Skeletal muscle tissue (tissue), 4 donors: Measurements from ENCODE around the gene DGCR2. TPM values are rescaled to one million over a fixed set of nuclear protein-coding genes. Genes with fewer than 3 reads are reported as not detected.

Source experiments
- H3K27ac ChIP-seq: one replicate; pipeline ENCODE4 v1.7.0; 2013; ENCODE audit warnings: mild to moderate bottlenecking, low read depth, low read length, inconsistent platforms
- H3K27me3 ChIP-seq, 3 donors: one replicate each; pipeline ENCODE4 v1.7.0; 2013; ENCODE audit warnings: low read length in 3 of 3; ENCODE audit not compliant: control insufficient read depth in 3 of 3, insufficient read depth in 3 of 3
- H3K36me3 ChIP-seq, 3 donors: one replicate each; pipeline ENCODE4 v1.7.0; 2013; ENCODE audit warnings: low read length in 3 of 3; ENCODE audit not compliant: control insufficient read depth in 3 of 3, insufficient read depth in 3 of 3
- H3K4me1 ChIP-seq, 3 donors: one replicate each; pipeline ENCODE4 v1.7.0; 2013; ENCODE audit warnings: low read length in 3 of 3, mild to moderate bottlenecking in 3 of 3; ENCODE audit not compliant: control insufficient read depth in 3 of 3, insufficient read depth in 3 of 3
- H3K4me3 ChIP-seq, 3 donors: one replicate each; pipeline ENCODE4 v1.7.0; 2013; ENCODE audit warnings: low read length in 3 of 3
- H3K9ac ChIP-seq, 3 donors: one replicate each; pipeline ENCODE4 v1.7.0; 2013; ENCODE audit warnings: low read length in 3 of 3, mild to moderate bottlenecking in 3 of 3, moderate library complexity in 2 of 3, low read depth in 1 of 3
- H3K9me3 ChIP-seq, 3 donors: one replicate each; pipeline ENCODE4 v1.7.0; 2013; ENCODE audit warnings: low read length in 3 of 3; ENCODE audit not compliant: control insufficient read depth in 3 of 3
- total RNA-seq: library from RNA; depleted of rRNA; stranded (reverse); fragments of >200 nt; gene quantifications from one replicate; pipeline ENCODE4 v1.2.3, GENCODE V29; 2014
- donor health status: Osteomylitis.

Gene DGCR2
- total RNA-seq, 1 donor from 2014 or later, result 41.8 TPM

DNA sequence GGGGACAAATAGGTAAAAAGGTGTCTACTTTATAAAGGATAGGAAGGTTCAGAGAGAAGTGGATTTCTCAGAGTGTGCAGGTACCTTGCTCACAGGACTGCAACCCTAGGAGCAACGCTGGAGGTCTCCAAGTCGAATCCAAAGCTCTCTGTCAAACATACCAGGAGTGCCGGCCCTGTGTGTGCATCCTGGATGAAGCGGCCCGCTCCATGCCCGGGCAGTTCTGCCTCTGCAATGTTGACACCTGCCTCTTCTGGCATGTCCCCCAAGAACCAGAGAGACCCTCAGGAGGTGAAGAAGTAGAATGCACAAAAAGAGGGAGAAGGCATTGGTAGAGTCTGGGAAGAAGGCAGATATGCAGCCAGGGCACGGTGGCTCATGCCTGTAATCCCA lies 5.8 kb upstream of the DGCR2 start:
- H3K9me3 ChIP-seq, result no peaks in the 10 kb centered on the region
- H3K36me3 ChIP-seq, result peaks cover 6 to 14% (median 11%) of the 10 kb centered on the region in 3 donors
- no peak overlapping the region for H3K27ac ChIP-seq
- H3K4me3 ChIP-seq, result no peak overlapping the region
- no peaks in the 10 kb centered on the region for H3K27me3 ChIP-seq
- H3K4me1 ChIP-seq, result peaks cover under 1 to 2% (median under 1%) of the 10 kb centered on the region in 3 donors
- no peak overlapping the region for H3K9ac ChIP-seq

DNA sequence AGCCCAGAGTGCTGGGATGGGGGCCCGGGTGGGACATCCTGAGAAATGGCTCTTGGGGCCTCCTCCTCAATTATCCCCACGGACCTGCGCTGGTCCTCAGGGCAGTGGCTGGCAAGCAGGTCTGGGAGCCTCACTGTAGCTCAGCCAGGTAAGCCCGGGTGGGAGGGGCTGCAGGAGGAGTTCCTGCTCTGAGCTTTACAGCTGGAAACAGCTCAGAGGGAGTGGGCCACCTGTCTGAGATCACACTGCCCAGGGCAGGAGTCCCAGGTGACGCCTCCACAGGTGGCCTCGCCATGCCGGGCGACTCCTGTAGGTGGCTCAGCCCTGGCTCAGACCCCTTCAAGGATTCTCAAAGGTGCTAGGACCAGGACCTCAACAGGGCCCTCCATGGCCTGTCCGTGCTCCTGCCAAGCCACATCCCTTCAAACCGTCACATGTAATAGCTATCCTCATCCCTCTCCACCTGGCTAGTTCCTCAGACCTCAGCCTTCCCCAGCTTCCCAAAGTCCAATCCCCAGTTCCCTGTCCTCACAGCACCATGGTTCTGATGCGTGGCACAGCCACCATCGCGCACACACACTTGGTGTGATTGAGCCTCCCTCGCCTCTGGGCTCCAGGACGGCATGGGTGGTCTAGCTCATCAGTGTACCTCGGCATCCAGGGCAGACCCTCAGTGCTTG lies 5.3 kb upstream of the DGCR2 start:
- H3K36me3 ChIP-seq, result peaks cover 4 to 8% (median 6%) of the 10 kb centered on the region in 3 donors
- no peak overlapping the region for H3K27ac ChIP-seq
- H3K4me1 ChIP-seq, result peaks cover 4 to 6% (median 5%) of the 10 kb centered on the region in 3 donors
- H3K9me3 ChIP-seq, result no peaks in the 10 kb centered on the region
- H3K27me3 ChIP-seq, result no peaks in the 10 kb centered on the region
- no peak overlapping the region for H3K9ac ChIP-seq
- no peak overlapping the region for H3K4me3 ChIP-seq

DNA sequence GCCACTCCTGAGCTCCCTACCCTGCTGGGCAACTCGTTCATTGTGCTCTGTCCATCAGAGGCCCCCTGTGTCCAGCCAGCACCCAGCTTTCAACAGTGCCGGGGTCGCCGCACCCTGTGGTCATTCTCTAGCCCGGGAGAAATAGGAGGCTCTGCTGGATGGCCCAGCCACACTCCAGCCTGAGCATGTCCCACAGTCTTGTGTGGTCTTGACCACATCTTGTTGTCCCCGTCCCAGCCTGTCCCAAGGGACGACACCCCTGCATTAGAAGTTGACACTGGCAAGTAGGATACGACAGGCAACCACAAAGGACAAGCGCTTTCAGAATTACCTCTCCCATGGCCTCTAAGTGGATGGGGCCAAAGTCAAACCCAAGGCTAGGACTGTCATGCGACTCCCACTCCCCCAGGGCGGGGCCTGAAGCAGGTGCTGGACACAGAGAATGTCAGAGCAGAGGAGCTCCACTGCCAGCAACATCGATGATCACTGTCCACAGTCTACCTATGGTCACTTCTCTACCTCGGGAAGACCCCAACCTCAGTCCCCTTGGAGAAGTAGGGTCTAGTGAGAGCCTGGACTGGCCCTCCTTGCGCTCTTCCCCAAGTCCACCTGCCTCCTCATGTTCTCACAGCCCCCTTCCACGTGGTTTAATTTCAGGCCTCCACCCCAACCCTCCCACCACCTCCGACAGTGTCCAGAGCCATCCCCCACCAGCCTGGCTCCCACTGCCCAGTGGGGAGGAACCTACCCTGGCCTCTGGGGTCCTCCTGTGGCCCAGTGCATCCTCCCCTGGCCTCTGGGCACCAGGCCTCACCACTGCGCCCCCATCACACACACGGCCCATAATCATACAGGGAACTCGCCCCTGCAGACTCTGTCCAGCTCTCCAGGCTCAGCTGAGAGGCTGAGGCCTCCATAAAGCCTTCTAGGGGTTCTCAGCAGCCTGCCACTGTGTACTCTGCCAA lies 4.4 kb upstream of the DGCR2 start:
- Histone ChIP-seq H3K27ac (no peak overlapping the region), H3K27me3 (no peaks in the 10 kb centered on the region), H3K4me3 (no peak overlapping the region), H3K4me1 (peaks cover 4 to 7% (median 5%) of the 10 kb centered on the region in 3 donors), H3K9me3 (no peaks in the 10 kb centered on the region), H3K9ac (no peak overlapping the region), H3K36me3 (peaks cover 1 to 3% (median 1%) of the 10 kb centered on the region in 3 donors)

DNA sequence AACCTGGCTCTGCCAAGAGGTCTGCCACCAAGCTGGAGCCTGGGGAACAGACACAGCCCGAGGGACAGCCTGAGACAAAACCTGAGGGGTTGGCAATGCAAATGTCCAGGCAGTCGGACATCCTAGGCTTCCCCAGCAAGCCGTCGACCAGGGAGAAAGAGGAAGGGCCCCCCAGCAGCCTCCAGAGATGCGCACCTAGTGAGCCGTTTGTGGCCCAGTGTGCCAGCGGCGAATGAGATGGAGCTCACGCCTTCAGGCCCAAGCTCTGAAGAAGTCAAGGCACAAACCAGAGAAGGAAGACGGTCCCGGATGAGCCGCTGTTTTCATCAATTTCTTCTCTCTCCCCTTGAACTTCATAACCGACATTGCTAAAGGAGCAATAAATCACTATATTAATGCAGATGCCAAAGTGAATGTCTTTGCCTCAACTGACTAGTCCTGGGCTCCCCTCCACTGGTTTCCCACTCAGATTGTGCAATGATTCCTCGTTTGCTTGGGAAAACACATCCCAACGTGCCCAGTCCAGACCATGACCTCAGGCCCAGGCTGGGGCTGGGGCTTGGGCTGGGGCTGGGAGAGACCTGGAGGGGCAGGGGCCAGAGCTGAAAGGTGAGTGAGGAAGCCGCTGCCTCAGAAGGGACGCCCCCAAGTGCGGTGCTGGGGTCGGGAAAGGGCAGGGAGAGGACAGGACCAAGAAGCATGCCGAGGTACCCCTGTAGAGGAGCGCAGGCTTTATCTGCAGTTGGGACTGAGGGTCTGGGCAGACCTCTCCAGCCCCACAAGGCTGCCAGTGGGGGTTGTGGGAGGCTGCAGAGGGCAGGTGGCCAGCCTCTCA lies 3.5 kb upstream of the DGCR2 start:
- H3K27me3 ChIP-seq, result no peaks in the 10 kb centered on the region
- no peaks in the 10 kb centered on the region for H3K9me3 ChIP-seq
- no peak overlapping the region for H3K4me3 ChIP-seq
- no peak overlapping the region for H3K9ac ChIP-seq
- no peaks in the 10 kb centered on the region for H3K36me3 ChIP-seq
- H3K27ac ChIP-seq, result no peak overlapping the region
- H3K4me1 ChIP-seq, result peaks cover 11 to 15% (median 13%) of the 10 kb centered on the region in 3 donors

DNA sequence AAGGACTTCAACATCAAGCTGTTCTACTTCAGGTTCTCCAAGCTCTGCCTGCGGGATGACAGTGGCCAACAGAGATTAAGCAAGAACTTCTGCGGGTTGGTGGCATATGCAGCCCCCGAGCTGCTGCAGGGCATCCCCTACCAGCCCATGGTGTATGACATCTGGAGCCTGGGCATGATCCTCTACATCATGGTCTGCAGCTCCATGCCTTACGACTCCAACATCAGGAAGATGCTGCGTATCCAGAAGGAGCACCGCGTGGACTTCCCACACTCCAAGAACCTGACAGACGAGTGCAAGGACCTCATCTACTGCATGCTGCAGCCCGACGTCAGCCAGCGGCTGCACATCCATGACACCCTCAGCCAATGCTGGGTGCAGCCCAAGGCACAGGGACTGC lies 2.8 kb upstream of the DGCR2 start:
- Histone ChIP-seq H3K27me3 (no peaks in the 10 kb centered on the region), H3K36me3 (no peaks in the 10 kb centered on the region), H3K27ac (no peak overlapping the region), H3K9ac (no peak overlapping the region), H3K9me3 (no peaks in the 10 kb centered on the region), H3K4me1 (peaks cover 18 to 22% (median 20%) of the 10 kb centered on the region in 3 donors), H3K4me3 (no peak overlapping the region)

DNA sequence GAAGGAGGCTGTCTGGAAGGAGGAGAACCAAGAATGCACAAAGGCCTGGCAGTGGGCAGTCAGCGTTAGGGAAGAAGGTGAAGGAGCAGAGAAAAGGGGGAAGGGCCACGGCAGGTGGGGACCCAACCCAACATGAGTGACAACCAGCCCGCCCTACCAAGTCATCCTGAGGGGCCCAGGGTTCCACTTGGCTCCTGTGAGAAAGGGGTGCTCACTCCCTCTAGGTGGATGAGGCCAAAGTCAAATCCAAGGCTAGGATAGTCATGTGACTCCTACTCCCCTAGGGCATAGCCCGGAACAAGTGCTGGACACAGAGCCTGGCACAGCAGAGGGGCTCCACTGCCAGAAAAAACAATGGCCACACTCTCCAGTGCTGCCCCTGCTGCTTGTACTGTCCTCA lies 2.2 kb upstream of the DGCR2 start:
- no peaks in the 10 kb centered on the region for H3K36me3 ChIP-seq
- H3K27ac ChIP-seq, result no peak overlapping the region
- H3K27me3 ChIP-seq, result no peaks in the 10 kb centered on the region
- no peaks in the 10 kb centered on the region for H3K9me3 ChIP-seq
- H3K9ac ChIP-seq, result no peak overlapping the region
- no peak overlapping the region for H3K4me3 ChIP-seq
- H3K4me1 ChIP-seq, result peaks cover 23 to 28% (median 24%) of the 10 kb centered on the region in 3 donors

DNA sequence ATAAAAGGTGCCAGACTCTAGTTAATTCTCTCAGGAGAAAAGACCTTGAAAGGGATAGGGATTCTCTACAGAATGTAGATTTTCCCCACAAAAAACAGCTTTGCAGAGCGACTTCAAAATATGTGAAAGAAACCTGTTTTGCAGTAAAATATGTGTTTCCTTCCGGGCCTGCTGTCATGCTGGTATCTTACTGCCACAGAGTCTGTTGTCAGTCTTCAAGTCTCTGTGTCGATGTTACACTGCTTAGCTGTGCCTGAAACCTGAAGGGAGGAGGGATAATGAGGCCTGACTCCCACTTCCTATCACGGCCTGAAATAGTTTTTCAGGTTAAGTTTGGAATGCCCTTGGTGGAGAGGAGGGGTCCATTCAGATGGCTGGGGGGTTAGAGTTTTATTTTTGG lies 1.7 kb upstream of the DGCR2 start:
- Histone ChIP-seq H3K9ac (no peak overlapping the region), H3K36me3 (no peaks in the 10 kb centered on the region), H3K9me3 (no peaks in the 10 kb centered on the region), H3K27me3 (no peaks in the 10 kb centered on the region), H3K4me1 (peaks cover 28 to 33% (median 29%) of the 10 kb centered on the region in 3 donors), H3K27ac (no peak overlapping the region), H3K4me3 (no peak overlapping the region)

DNA sequence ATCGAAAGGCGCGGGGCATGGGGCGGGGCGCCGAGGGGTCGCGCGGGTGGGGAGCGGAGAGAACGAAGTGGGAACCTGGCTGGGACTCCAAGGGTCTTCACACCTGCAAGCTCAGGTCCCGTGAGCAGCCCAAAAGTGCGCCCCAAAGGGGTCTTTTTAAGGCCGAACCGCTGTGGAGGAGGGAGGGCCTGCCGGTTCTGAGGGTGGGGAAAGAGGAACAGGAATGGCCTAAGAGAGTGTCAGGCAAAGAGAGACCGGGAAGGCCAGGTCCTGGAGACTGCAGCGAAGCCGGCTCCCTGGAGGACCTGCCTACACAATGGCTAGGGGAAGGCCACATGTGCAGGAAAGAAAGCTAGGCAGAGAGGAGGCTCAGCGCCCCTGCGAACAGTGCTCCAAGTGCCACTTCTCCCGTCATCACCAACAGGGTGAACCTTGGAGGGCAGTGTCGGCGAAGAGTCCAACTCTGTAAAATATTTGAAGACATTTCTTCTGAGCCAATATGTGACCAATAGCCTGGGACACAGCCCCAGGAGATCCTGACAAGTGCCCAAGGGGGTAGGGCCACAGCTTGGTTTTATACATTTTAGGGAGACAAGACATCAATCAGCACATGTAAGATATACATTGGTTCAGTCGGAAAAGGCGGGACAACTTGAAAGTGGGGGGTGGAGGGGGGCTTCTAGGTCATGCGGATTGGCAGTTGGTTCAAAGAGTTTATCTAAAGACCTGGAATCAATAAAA lies 710 bp upstream of the DGCR2 start:
- Histone ChIP-seq H3K27ac (peak overlapping the region; percentile 56), H3K4me3 (peak overlapping the region; percentile 65 to 74 (median 68)), H3K9me3 (no peaks in the 10 kb centered on the region), H3K4me1 (peaks cover 35 to 42% (median 37%) of the 10 kb centered on the region in 3 donors), H3K9ac (peak overlapping the region; percentile 40 to 76 (median 60)), H3K27me3 (no peaks in the 10 kb centered on the region), H3K36me3 (peaks cover 2 to 3% (median 3%) of the 10 kb centered on the region in 3 donors)

DNA sequence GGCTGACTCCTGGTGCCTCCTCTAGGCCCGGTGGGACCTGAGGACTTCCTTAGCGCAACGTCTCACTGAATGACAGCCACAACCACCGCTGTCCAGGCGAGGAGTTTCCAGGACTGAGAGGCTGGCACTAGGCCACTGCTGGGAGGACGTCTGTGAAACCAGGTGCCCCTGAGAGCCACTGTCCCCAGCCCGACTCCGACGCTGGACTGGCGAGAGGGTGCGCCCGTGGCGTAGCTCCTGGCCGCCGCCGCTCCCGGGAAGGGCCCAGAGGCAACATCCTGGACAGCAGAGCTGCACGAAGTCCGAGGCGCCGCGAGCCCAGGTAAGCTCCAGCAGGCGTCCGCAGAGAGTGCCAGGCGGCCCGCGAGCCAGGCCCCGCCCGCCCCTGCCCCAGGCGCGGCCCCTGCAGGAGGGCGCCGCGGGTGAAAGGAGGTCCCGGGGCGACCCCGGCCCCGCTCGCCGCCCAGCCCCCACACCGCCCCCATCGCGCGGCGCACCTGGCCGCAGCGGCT lies 525 bp downstream of the DGCR2 start:
- Histone ChIP-seq H3K27me3 (no peaks in the 10 kb centered on the region), H3K36me3 (peaks cover 3% of the 10 kb centered on the region in 3 donors), H3K4me1 (peaks cover 35 to 53% (median 48%) of the 10 kb centered on the region in 3 donors), H3K9me3 (no peaks in the 10 kb centered on the region), H3K9ac (peak overlapping the region; percentile 85 to 99 (median 91)), H3K27ac (peak overlapping the region; percentile 89), H3K4me3 (peak overlapping the region; percentile 89 to 96 (median 92))
